Measurements from ENCODE around the gene PRDM16. TPM values are rescaled to one million over a fixed set of nuclear protein-coding genes. Genes with fewer than 3 reads are reported as not detected.

Gene PRDM16
- total RNA-seq, 4 donors from 2014 or later: 0.41 to 0.95 TPM; not detected in 2

DNA sequence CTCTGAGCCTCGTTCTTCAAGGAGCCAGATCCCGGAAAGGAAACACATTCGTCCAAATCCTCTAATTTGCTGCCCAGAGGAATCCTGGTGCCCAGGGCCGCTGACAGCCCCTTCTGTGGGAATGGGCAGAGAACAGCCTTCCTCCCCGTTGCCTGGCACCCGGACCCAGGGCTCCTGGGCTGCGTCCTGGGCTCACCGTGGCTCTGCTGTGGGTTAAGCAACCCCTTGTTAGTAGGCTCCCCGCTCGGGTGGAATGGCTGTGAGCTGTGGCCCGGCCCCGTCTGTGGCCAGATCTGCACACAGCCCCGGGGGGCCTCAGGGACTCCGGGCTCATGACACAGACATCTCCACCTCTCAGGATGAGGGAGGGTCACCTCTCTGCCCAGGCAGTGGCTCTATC is 262.6 kb downstream of the PRDM16 start:
- intact Hi-C loops (cut with DNase I; ENCODE audit: low total_unique reads) (no loop called here), in situ Hi-C loops (cut with MboI; ENCODE audit: low pct_ligation_motif_present in 1 of 4, low pct_unique_long_range_greater_than_20kb in 1 of 4, low sequenced_read_pairs in 3 of 4) (no loop called here)
- Histone ChIP-seq H3K4me3 (no peak overlapping the region), H3K9me3 (no peaks in the 10 kb centered on the region), H3K4me1 (no peaks in the 10 kb centered on the region), H3K27me3 (no peaks in the 10 kb centered on the region), H3K36me3 (no peaks in the 10 kb centered on the region), H3K27ac (no peak overlapping the region)
- WGBS, 2 donors (ENCODE audit: low coverage in 1 of 2): 88 to 100% methylated on average over 4 to 14 of the region's 14 CpGs
- no peak for DNase-seq
- TF ChIP-seq EP300 (IDR thresholded peaks at IDR 0.05; ENCODE audit: low read depth): no peak
- TF ChIP-seq POLR2AphosphoS5 (IDR thresholded peaks at IDR 0.05): no peak
- TF ChIP-seq POLR2A (IDR thresholded peaks at IDR 0.05): no peak
- TF ChIP-seq, protein P1, sequence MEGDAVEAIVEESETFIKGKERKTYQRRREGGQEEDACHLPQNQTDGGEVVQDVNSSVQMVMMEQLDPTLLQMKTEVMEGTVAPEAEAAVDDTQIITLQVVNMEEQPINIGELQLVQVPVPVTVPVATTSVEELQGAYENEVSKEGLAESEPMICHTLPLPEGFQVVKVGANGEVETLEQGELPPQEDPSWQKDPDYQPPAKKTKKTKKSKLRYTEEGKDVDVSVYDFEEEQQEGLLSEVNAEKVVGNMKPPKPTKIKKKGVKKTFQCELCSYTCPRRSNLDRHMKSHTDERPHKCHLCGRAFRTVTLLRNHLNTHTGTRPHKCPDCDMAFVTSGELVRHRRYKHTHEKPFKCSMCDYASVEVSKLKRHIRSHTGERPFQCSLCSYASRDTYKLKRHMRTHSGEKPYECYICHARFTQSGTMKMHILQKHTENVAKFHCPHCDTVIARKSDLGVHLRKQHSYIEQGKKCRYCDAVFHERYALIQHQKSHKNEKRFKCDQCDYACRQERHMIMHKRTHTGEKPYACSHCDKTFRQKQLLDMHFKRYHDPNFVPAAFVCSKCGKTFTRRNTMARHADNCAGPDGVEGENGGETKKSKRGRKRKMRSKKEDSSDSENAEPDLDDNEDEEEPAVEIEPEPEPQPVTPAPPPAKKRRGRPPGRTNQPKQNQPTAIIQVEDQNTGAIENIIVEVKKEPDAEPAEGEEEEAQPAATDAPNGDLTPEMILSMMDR (IDR thresholded peaks at IDR 0.05): no peak

DNA sequence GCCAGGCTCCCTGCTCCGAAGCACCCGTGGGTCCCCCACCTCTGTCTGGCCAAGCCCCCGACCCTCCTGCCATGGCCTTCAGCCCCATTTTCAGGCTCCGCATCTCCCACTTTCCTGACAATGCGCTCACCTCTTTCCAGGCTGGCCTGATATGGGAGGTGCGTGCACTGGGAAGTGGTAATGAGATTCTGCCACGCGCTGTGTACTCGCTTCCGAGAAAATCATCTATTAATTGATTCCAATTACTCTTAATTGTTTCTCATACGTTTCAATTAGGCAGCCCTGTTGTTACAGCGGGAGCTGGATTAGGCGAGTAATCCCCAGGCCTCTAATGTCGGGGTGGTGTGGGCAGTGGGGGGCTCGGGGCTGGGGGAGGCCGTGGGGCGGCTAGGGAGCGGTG is 263.0 kb downstream of the PRDM16 start:
- Histone ChIP-seq H3K4me3 (no peak overlapping the region), H3K4me1 (no peaks in the 10 kb centered on the region), H3K9me3 (no peaks in the 10 kb centered on the region), H3K27ac (no peak overlapping the region), H3K36me3 (no peaks in the 10 kb centered on the region), H3K27me3 (no peaks in the 10 kb centered on the region)
- TF ChIP-seq, protein P1 (IDR thresholded peaks at IDR 0.05): no peak
- no peak for TF ChIP-seq POLR2A (IDR thresholded peaks at IDR 0.05)
- TF ChIP-seq POLR2AphosphoS5 (IDR thresholded peaks at IDR 0.05): no peak
- no peak for TF ChIP-seq EP300 (IDR thresholded peaks at IDR 0.05; ENCODE audit: low read depth)
- DNase-seq: no peak
- 89 to 95% methylated on average over 7 to 18 of the region's 18 CpGs for WGBS, 2 donors (ENCODE audit: low coverage in 1 of 2)
- in situ Hi-C loops (cut with MboI; ENCODE audit: low pct_ligation_motif_present in 1 of 4, low pct_unique_long_range_greater_than_20kb in 1 of 4, low sequenced_read_pairs in 3 of 4): no loop called here
- intact Hi-C loops (cut with DNase I; ENCODE audit: low total_unique reads): no loop called here

DNA sequence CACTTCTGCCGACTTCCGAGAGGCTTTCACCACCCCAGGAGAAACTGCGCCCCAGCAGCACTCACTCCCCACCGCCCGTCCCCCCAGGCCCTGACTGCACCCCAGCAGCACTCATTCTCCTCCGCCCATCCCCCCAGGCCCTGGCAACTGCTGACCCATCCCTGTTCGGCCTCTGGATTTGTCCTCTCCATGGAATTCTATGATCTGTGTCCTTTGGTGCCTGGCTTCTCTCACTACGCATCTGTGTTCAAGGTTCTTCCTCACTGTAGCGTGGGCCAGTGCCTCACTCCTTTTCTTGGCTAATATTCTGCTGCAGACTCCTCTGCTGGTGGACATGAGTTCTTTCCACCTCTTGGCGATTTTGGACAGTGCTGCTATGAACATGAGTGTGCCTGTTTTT is 263.7 kb downstream of the PRDM16 start:
- Histone ChIP-seq H3K4me1 (no peaks in the 10 kb centered on the region), H3K4me3 (no peak overlapping the region), H3K9me3 (no peaks in the 10 kb centered on the region), H3K27me3 (no peaks in the 10 kb centered on the region), H3K27ac (no peak overlapping the region), H3K36me3 (no peaks in the 10 kb centered on the region)
- WGBS, 2 donors (ENCODE audit: low coverage in 1 of 2): 83 to 87% methylated on average over 9 to 10 of the region's 10 CpGs
- TF ChIP-seq POLR2A (IDR thresholded peaks at IDR 0.05) (no peak), EP300 (IDR thresholded peaks at IDR 0.05; ENCODE audit: low read depth) (no peak), POLR2AphosphoS5 (IDR thresholded peaks at IDR 0.05) (no peak)
- TF ChIP-seq, protein P1 (IDR thresholded peaks at IDR 0.05): no peak
- in situ Hi-C loops (cut with MboI; ENCODE audit: low pct_ligation_motif_present in 1 of 4, low pct_unique_long_range_greater_than_20kb in 1 of 4, low sequenced_read_pairs in 3 of 4) (no loop called here), intact Hi-C loops (cut with DNase I; ENCODE audit: low total_unique reads) (no loop called here)
- DNase-seq: no peak

DNA sequence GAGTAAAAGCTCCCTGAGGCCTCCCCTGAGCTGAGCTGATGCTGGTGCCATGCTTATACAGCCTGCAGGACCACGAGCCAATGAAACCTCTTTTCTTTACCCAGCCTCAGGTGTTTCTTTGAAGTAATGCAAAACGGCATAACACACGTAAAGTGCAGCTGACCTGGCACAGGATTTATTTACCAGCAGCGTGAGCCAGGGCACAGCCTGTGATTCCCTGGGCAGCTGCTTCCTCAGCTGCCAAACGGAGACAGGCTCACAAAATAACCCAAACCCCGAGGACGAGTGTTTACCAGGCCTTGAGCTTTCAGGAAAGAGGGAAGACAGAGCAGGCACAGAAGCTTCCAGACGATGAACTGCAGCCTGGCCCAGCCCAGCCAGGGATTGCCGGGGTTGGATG is 264.9 kb downstream of the PRDM16 start:
- Histone ChIP-seq H3K9me3 (no peaks in the 10 kb centered on the region), H3K27me3 (no peaks in the 10 kb centered on the region), H3K4me3 (no peak overlapping the region), H3K4me1 (no peaks in the 10 kb centered on the region), H3K27ac (no peak overlapping the region), H3K36me3 (no peaks in the 10 kb centered on the region)
- 27% methylated on average over 9 of the region's 9 CpGs; no CpG with 5 or more reads in 1 of the 2 donors for WGBS, 2 donors (ENCODE audit: low coverage in 1 of 2)
- DNase-seq: no peak
- intact Hi-C loops (cut with DNase I; ENCODE audit: low total_unique reads) (no loop called here), in situ Hi-C loops (cut with MboI; ENCODE audit: low pct_ligation_motif_present in 1 of 4, low pct_unique_long_range_greater_than_20kb in 1 of 4, low sequenced_read_pairs in 3 of 4) (no loop called here)
- TF ChIP-seq POLR2AphosphoS5 (IDR thresholded peaks at IDR 0.05) (no peak), POLR2A (IDR thresholded peaks at IDR 0.05) (no peak), EP300 (IDR thresholded peaks at IDR 0.05; ENCODE audit: low read depth) (no peak)
- TF ChIP-seq, protein P1 (IDR thresholded peaks at IDR 0.05): no peak
